Measurements from ENCODE around the gene SNED1. TPM values are rescaled to one million over a fixed set of nuclear protein-coding genes. Genes with fewer than 3 reads are reported as not detected.

The SNED1 gene
- total and polyA plus RNA-seq, 9 of the 15 experiments (the other 6 are each of a cell fraction or from before 2014, with no cell fraction given) = 0.03 to 0.07 (median 0.05) TPM; not detected in 5

DNA sequence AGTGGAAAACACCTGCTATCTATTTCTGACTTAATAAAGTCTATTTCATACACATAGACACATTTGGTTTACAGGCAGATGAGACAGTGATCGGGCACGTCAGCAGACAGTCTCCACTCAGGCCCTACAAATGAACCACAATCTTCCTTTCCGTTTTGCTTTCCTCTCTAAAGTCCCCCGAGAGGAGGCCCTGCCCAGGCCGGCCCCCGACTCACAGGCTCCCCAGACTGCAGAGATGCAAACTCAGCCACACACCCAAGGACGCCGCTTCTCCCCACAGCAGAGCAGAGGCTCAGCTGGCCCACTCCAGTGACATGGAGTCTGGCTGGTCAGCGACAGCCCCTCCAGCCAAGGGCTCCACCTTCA, 113.0 kb downstream of the SNED1 start:
- DNase-seq (ENCODE audit: extremely low read depth in 1 of 4, low spot score in 3 of 4) = no peak
- Histone ChIP-seq H2AFZ (ENCODE audit: low read depth, low read length) (no peak overlapping the region), H3K4me3 (no peak overlapping the region), H3K4me1 (replicated peaks in 1 of 2; ENCODE audit: control insufficient read depth in 2 of 2, insufficient read depth in 2 of 2, low read length in 2 of 2) (no peaks in the 10 kb centered on the region), H3K9me3 (replicated peaks; ENCODE audit: control insufficient read depth, insufficient read depth, low read depth, low read length) (no peaks in the 10 kb centered on the region), H3K27me3 (ENCODE audit: control insufficient read depth in 2 of 2, insufficient read depth in 2 of 2, low read length in 2 of 2) (no peaks in the 10 kb centered on the region), H4K20me1 (replicated peaks; ENCODE audit: control insufficient read depth, insufficient read depth, low read length) (no peaks in the 10 kb centered on the region), H3K27ac (ENCODE audit: extremely low read depth, low read depth, low read length) (no peak overlapping the region), H3K4me2 (ENCODE audit: insufficient read depth, low read length) (no peak overlapping the region), H3K79me2 (ENCODE audit: control insufficient read depth, insufficient read depth, low read length) (no peaks in the 10 kb centered on the region), H3K36me3 (ENCODE audit: control insufficient read depth, insufficient read depth, low read length) (peaks cover 6% of the 10 kb centered on the region; the same call in 1 of the 3 replicates), H3K9me1 (ENCODE audit: control insufficient read depth, insufficient read depth, low read length) (no peaks in the 10 kb centered on the region), H3K9ac (ENCODE audit: insufficient read depth in 1 of 2, low read depth in 2 of 2, low read length in 2 of 2) (no peak overlapping the region; a peak in 1 of 4 replicates)
- WGBS (ENCODE audit: insufficient coverage, low coverage, missing lambda C conversion rate) = 87% methylated on average over 4 of the region's 9 CpGs
- intact Hi-C loops (cut with micrococcal nuclease) (no loop called here), in situ Hi-C loops (cut with MboI) (no loop called here)
- no peak for FAIRE-seq
- ATAC-seq = no peak
- CTCF ChIA-PET (ENCODE audit: low intra/inter-chr PET ratio) = no interaction called here
- no TSS peak for BruUV-seq (replicated peaks)
- POLR2A ChIA-PET = interaction anchor here (2.6 kb wide), 1 partner anchor 9 kb away, joined by 8 read pairs; the partner anchor contains the start of gene MTERF4
- TF ChIP-seq HOXB6 (CRISPR knock-in tag; IDR thresholded peaks at IDR 0.05; ENCODE audit: borderline replicate concordance) (no peak), NCOA2 (IDR thresholded peaks at IDR 0.05; ENCODE audit: partially characterized antibody in 2 of 2) (no peak), EZH2 (IDR thresholded peaks at IDR 0.05; ENCODE audit: borderline replicate concordance, low read depth, low read length) (no peak), ARID2 (IDR thresholded peaks at IDR 0.05) (no peak), BRD4 (IDR thresholded peaks at IDR 0.05) (no peak), FUS (optimal IDR thresholded peaks at IDR 0.05; ENCODE audit: low read depth, low read length) (no peak), MTF1 (CRISPR knock-in tag; IDR thresholded peaks at IDR 0.05; ENCODE audit: borderline replicate concordance) (no peak), SAFB (IDR thresholded peaks at IDR 0.05; ENCODE audit: borderline replicate concordance, low read depth, low read length) (no peak)
- TF ChIP-seq, protein P1, sequence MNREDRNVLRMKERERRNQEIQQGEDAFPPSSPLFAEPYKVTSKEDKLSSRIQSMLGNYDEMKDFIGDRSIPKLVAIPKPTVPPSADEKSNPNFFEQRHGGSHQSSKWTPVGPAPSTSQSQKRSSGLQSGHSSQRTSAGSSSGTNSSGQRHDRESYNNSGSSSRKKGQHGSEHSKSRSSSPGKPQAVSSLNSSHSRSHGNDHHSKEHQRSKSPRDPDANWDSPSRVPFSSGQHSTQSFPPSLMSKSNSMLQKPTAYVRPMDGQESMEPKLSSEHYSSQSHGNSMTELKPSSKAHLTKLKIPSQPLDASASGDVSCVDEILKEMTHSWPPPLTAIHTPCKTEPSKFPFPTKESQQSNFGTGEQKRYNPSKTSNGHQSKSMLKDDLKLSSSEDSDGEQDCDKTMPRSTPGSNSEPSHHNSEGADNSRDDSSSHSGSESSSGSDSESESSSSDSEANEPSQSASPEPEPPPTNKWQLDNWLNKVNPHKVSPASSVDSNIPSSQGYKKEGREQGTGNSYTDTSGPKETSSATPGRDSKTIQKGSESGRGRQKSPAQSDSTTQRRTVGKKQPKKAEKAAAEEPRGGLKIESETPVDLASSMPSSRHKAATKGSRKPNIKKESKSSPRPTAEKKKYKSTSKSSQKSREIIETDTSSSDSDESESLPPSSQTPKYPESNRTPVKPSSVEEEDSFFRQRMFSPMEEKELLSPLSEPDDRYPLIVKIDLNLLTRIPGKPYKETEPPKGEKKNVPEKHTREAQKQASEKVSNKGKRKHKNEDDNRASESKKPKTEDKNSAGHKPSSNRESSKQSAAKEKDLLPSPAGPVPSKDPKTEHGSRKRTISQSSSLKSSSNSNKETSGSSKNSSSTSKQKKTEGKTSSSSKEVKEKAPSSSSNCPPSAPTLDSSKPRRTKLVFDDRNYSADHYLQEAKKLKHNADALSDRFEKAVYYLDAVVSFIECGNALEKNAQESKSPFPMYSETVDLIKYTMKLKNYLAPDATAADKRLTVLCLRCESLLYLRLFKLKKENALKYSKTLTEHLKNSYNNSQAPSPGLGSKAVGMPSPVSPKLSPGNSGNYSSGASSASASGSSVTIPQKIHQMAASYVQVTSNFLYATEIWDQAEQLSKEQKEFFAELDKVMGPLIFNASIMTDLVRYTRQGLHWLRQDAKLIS (CRISPR knock-in tag; IDR thresholded peaks at IDR 0.05) = no peak
- TF ChIP-seq, protein P2, sequence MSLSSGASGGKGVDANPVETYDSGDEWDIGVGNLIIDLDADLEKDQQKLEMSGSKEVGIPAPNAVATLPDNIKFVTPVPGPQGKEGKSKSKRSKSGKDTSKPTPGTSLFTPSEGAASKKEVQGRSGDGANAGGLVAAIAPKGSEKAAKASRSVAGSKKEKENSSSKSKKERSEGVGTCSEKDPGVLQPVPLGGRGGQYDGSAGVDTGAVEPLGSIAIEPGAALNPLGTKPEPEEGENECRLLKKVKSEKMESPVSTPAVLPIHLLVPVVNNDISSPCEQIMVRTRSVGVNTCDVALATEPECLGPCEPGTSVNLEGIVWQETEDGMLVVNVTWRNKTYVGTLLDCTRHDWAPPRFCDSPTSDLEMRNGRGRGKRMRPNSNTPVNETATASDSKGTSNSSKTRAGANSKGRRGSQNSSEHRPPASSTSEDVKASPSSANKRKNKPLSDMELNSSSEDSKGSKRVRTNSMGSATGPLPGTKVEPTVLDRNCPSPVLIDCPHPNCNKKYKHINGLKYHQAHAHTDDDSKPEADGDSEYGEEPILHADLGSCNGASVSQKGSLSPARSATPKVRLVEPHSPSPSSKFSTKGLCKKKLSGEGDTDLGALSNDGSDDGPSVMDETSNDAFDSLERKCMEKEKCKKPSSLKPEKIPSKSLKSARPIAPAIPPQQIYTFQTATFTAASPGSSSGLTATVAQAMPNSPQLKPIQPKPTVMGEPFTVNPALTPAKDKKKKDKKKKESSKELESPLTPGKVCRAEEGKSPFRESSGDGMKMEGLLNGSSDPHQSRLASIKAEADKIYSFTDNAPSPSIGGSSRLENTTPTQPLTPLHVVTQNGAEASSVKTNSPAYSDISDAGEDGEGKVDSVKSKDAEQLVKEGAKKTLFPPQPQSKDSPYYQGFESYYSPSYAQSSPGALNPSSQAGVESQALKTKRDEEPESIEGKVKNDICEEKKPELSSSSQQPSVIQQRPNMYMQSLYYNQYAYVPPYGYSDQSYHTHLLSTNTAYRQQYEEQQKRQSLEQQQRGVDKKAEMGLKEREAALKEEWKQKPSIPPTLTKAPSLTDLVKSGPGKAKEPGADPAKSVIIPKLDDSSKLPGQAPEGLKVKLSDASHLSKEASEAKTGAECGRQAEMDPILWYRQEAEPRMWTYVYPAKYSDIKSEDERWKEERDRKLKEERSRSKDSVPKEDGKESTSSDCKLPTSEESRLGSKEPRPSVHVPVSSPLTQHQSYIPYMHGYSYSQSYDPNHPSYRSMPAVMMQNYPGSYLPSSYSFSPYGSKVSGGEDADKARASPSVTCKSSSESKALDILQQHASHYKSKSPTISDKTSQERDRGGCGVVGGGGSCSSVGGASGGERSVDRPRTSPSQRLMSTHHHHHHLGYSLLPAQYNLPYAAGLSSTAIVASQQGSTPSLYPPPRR (CRISPR knock-in tag; IDR thresholded peaks at IDR 0.05; ENCODE audit: borderline replicate concordance) = no peak
- TF ChIP-seq, protein P3, sequence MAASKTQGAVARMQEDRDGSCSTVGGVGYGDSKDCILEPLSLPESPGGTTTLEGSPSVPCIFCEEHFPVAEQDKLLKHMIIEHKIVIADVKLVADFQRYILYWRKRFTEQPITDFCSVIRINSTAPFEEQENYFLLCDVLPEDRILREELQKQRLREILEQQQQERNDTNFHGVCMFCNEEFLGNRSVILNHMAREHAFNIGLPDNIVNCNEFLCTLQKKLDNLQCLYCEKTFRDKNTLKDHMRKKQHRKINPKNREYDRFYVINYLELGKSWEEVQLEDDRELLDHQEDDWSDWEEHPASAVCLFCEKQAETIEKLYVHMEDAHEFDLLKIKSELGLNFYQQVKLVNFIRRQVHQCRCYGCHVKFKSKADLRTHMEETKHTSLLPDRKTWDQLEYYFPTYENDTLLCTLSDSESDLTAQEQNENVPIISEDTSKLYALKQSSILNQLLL (CRISPR knock-in tag; IDR thresholded peaks at IDR 0.05; ENCODE audit: borderline replicate concordance) = no peak
- TF ChIP-seq, protein P4, sequence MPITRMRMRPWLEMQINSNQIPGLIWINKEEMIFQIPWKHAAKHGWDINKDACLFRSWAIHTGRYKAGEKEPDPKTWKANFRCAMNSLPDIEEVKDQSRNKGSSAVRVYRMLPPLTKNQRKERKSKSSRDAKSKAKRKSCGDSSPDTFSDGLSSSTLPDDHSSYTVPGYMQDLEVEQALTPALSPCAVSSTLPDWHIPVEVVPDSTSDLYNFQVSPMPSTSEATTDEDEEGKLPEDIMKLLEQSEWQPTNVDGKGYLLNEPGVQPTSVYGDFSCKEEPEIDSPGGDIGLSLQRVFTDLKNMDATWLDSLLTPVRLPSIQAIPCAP (CRISPR knock-in tag; IDR thresholded peaks at IDR 0.05; ENCODE audit: borderline replicate concordance) = no peak
